Stomach smooth muscle (tissue), 2 donors: ENCODE measurements around the gene CD99.
"Not testable (repeated sequence)": the region's sequence is repeated elsewhere in the genome, so short reads cannot be mapped to it uniquely, and the experiment has no call there.

ENCODE experiments used
- H3K27ac ChIP-seq: one replicate; pipeline ENCODE4 v1.7.0; 2013; ENCODE audit warnings: mild to moderate bottlenecking, low read length, inconsistent platforms
- H3K27me3 ChIP-seq, 2 donors: one replicate each; pipeline ENCODE4 v1.7.0; 2013; ENCODE audit warnings: low read length in 2 of 2; ENCODE audit not compliant: insufficient read depth in 2 of 2, control insufficient read depth in 1 of 2
- H3K36me3 ChIP-seq, 2 donors: one replicate each; pipeline ENCODE4 v1.7.0; 2013; ENCODE audit warnings: low read length in 2 of 2; ENCODE audit not compliant: control insufficient read depth in 2 of 2, insufficient read depth in 2 of 2
- H3K4me1 ChIP-seq: one replicate; pipeline ENCODE4 v1.7.0; 2013; ENCODE audit warnings: low read length; ENCODE audit not compliant: control insufficient read depth, insufficient read depth
- H3K4me3 ChIP-seq, 2 donors: one replicate each; pipeline ENCODE4 v1.7.0; 2013; ENCODE audit warnings: low read length in 2 of 2
- H3K9ac ChIP-seq, 2 donors: one replicate each; pipeline ENCODE4 v1.7.0; 2013; ENCODE audit warnings: low read length in 2 of 2, mild to moderate bottlenecking in 1 of 2
- H3K9me3 ChIP-seq, 2 donors: one replicate each; pipeline ENCODE4 v1.7.0; 2013; ENCODE audit warnings: low read length in 2 of 2; ENCODE audit not compliant: control insufficient read depth in 2 of 2
- donor health status: healthy.
- donor health status: Pancreatic carcinoma.

The CD99 gene

GRCh38 chrX:2711441-2711840 lies 20.3 kb downstream of the CD99 start:
- Histone ChIP-seq H3K27me3 (no peaks in the 10 kb centered on the region), H3K9me3 (no peaks in the 10 kb centered on the region), H3K9ac (no peak overlapping the region), H3K4me1 (peaks cover 37% of the 10 kb centered on the region), H3K36me3 (peaks cover 18 to 27% of the 10 kb centered on the region in 2 donors), H3K27ac (no peak overlapping the region), H3K4me3 (no peak overlapping the region)

GRCh38 chrX:2712428-2712827 lies 21.3 kb downstream of the CD99 start:
- Histone ChIP-seq H3K27ac (no peak overlapping the region), H3K36me3 (peaks cover 23 to 29% of the 10 kb centered on the region in 2 donors), H3K4me1 (peaks cover 28% of the 10 kb centered on the region), H3K9me3 (no peaks in the 10 kb centered on the region), H3K4me3 (no peak overlapping the region), H3K27me3 (no peaks in the 10 kb centered on the region), H3K9ac (no peak overlapping the region)

GRCh38 chrX:2712890-2713840 lies 22.1 kb downstream of the CD99 start:
- no peak overlapping the region for H3K9ac ChIP-seq
- H3K4me1 ChIP-seq, result peaks cover 21% of the 10 kb centered on the region
- H3K9me3 ChIP-seq, result no peaks in the 10 kb centered on the region
- H3K4me3 ChIP-seq, result no peak overlapping the region
- no peak overlapping the region for H3K27ac ChIP-seq
- H3K36me3 ChIP-seq, result peaks cover 28 to 34% of the 10 kb centered on the region in 2 donors
- no peaks in the 10 kb centered on the region for H3K27me3 ChIP-seq

GRCh38 chrX:2714551-2714950 lies 23.5 kb downstream of the CD99 start:
- no peaks in the 10 kb centered on the region for H3K9me3 ChIP-seq
- H3K9ac ChIP-seq, result no peak overlapping the region
- H3K36me3 ChIP-seq, result peaks cover 35 to 38% of the 10 kb centered on the region in 2 donors
- no peak overlapping the region for H3K4me3 ChIP-seq
- H3K4me1 ChIP-seq, result peaks cover 7% of the 10 kb centered on the region
- no peaks in the 10 kb centered on the region for H3K27me3 ChIP-seq
- H3K27ac ChIP-seq, result no peak overlapping the region

- Histone ChIP-seq H3K9me3 (no peaks in the 10 kb centered on the region), H3K4me1 (peaks cover under 1% of the 10 kb centered on the region), H3K9ac (no peak overlapping the region), H3K27ac (no peak overlapping the region), H3K36me3 (peaks cover 35 to 43% of the 10 kb centered on the region in 2 donors), H3K4me3 (no peak overlapping the region), H3K27me3 (no peaks in the 10 kb centered on the region)
Measured at GRCh38 chrX:2715066-2715600, 24.0 kb downstream of the CD99 start.

- Histone ChIP-seq H3K4me3 (no peak overlapping the region), H3K9me3 (no peaks in the 10 kb centered on the region), H3K27me3 (no peaks in the 10 kb centered on the region), H3K36me3 (peaks cover 41 to 45% of the 10 kb centered on the region in 2 donors), H3K4me1 (no peaks in the 10 kb centered on the region), H3K27ac (no peak overlapping the region), H3K9ac (no peak overlapping the region)
Measured at GRCh38 chrX:2717312-2717711, 26.2 kb downstream of the CD99 start.

GRCh38 chrX:2718821-2719220 lies 27.7 kb downstream of the CD99 start:
- peaks cover 42 to 51% of the 10 kb centered on the region in 2 donors for H3K36me3 ChIP-seq
- no peaks in the 10 kb centered on the region for H3K4me1 ChIP-seq
- H3K27ac ChIP-seq, result no peak overlapping the region
- H3K27me3 ChIP-seq, result no peaks in the 10 kb centered on the region
- H3K9me3 ChIP-seq, result no peaks in the 10 kb centered on the region
- H3K9ac ChIP-seq, result no peak overlapping the region
- no peak overlapping the region for H3K4me3 ChIP-seq

GRCh38 chrX:2719774-2720447 lies 28.8 kb downstream of the CD99 start:
- Histone ChIP-seq H3K4me1 (no peaks in the 10 kb centered on the region), H3K27ac (no peak overlapping the region), H3K9ac (no peak overlapping the region), H3K36me3 (peaks cover 42 to 53% of the 10 kb centered on the region in 2 donors), H3K4me3 (no peak overlapping the region), H3K9me3 (no peaks in the 10 kb centered on the region), H3K27me3 (no peaks in the 10 kb centered on the region)

GRCh38 chrX:2723286-2723879 lies 32.3 kb downstream of the CD99 start:
- Histone ChIP-seq H3K9ac (no peak overlapping the region), H3K36me3 (peaks cover 37 to 52% of the 10 kb centered on the region in 2 donors), H3K9me3 (no peaks in the 10 kb centered on the region), H3K4me3 (no peak overlapping the region), H3K27ac (no peak overlapping the region), H3K27me3 (no peaks in the 10 kb centered on the region), H3K4me1 (no peaks in the 10 kb centered on the region)

- peaks cover 28 to 57% of the 10 kb centered on the region in 2 donors for H3K36me3 ChIP-seq
- H3K9me3 ChIP-seq, H3K27me3 ChIP-seq, H3K4me3 ChIP-seq, H3K4me1 ChIP-seq, H3K27ac ChIP-seq, H3K9ac ChIP-seq: not testable (repeated sequence)
Measured at GRCh38 chrX:2727264-2727663, 36.2 kb downstream of the CD99 start.
